HG03108 (cell line): ENCODE data around the gene SLC24A1.

Experiments
- ATAC-seq: cut with Tn5 transposase; IDR thresholded peaks from one replicate; pipeline ENCODE4 v1.9.1; 2021; ENCODE audit warnings: moderate library complexity; ENCODE audit not compliant: unreplicated experiment

Gene SLC24A1

GRCh38 chr15:65651831-65652749, 30.4 kb downstream of the SLC24A1 start:
- no peak for ATAC-seq

DNA sequence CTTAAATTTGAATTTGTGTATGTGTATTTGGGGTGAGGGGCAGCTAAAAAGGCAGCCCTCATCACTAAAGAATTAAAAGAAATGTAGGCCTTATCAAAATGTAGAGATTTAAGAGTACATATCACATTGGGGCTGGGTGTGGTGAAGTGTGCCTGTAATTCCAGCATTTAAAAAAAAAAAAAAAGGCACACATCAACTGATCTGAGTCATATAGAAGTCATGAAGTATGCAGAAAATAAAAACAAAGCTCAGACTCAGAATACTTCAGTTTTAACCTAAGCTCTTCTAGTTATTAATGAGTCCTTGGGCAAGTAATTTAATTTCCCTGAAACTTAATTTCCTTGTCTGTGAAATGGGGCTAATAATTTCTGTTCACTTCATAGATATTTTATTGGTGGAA, 31.6 kb downstream of the SLC24A1 start:
- ATAC-seq = no peak

GRCh38 chr15:65653801-65654521, 32.2 kb downstream of the SLC24A1 start:
- no peak for ATAC-seq

DNA sequence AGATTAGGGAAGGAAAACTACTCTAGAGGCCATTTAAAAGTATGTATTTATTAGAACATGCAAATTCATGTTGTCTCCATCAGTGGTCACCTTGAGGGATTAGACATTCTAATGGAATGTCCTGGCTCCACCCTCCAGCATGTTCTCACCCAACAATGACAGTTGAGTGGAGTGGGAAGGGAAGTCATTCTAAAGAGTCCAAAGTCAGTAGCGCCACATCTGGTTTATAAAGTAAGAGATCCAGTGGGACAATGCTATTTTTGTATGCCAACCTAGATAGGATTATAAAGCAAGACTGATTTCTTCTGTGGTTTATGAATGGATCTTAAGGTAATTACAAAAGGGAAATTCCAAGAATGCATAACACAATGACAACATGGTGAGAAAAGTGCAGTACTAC, 33.3 kb downstream of the SLC24A1 start:
- ATAC-seq = no peak

DNA sequence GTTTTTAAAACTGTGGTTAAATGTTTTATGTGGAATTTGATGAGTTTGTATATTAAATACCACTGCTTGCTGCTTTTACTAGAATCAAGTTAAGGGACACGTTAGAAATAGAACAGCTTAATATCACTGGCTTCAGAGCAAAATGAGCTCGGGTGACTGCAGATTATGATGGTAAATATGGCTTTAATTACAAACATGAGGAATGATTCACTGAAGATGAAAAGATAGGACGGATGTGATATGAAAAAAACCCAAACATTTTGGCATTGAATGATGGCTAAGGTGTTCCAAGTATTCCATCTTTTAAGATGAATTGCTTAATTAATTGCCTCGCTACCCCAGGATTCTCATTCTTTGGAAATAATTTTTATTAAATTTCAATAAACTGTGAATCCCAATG, 33.7 kb downstream of the SLC24A1 start:
- ATAC-seq = no peak

DNA sequence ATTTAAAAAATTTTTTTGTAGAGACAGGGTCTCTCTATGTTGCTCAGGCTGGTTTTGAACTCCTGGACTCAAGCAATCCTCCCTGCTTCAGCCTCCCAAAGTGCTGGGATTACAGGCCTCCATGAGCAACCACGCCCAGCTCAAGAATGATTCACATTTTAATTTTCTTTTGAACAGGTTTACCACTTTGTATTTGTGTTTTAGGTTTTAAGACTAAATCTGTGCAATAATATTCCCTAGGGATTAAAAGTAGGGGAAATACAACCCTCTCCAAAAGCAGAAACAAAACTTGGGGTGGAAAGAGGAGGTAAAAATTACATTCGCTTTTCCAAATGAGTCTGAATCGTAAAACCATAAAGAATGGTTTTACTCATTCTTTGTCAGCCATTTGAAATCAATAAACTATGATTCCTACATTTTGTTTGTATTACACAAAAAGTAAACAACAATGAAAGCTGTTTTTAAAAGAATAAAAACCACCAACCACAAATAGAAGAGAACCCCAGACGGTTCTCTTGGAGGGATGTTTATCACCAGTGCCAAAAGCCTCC, 37.8 kb downstream of the SLC24A1 start:
- ATAC-seq = no peak

DNA sequence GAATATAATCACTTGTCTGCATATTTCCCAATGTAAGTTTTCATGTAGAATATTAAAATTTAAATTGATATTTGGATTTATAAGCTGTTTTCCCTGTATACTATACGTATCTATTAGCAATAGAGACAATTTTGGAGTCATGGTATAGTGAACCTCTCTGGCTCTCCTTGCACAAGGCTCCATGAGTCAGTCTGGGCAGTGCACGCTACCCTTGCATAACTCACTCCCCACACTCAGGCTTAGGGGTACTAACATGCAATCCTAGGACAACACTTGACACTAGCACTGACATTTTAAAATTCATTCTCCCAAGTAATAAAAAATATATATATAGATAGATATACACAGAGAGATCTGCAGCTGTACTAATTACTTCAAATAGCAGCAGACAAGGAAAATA, 39.2 kb downstream of the SLC24A1 start:
- ATAC-seq = no peak

GRCh38 chr15:65663521-65663920, 41.8 kb downstream of the SLC24A1 start:
- ATAC-seq = peak; percentile 57

DNA sequence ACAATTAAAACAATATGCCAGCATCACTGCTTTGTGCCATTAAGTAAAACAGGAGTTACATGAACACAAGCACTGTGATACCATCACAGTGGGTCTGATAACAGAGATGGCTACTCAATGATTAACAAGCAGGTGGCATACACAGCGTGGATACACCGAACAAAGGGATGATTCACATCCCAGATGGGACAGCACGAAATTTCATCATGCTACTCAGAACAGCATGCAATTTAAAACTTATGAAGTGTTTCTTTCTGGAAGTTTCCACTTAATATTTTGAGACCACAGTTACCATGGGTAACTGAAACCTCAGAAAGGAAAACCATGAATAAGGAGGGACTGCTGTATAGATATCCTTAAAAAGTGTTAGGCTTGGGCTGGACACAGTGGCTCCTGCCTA, 44.5 kb downstream of the SLC24A1 start:
- no peak for ATAC-seq

DNA sequence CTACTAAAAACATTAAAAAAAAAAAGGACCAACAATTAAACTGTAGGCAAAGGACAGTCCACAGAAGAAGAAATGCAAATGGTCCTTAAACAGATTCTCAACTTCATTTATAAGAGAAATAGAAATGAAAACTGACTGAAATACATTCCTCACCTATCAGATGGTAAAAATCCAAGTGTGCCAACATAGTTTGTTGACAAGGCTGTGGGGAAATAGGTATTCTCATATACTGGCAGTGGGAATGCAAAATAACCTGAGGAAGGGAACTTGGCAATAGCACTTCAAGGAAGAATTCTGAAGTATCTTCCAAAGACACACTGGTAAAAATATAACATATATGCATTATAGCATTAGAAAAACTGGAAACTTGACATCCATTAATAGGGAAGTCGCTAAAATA, 53.8 kb downstream of the SLC24A1 start:
- ATAC-seq = no peak

GRCh38 chr15:65676123-65676522, 54.4 kb downstream of the SLC24A1 start:
- ATAC-seq = no peak

DNA sequence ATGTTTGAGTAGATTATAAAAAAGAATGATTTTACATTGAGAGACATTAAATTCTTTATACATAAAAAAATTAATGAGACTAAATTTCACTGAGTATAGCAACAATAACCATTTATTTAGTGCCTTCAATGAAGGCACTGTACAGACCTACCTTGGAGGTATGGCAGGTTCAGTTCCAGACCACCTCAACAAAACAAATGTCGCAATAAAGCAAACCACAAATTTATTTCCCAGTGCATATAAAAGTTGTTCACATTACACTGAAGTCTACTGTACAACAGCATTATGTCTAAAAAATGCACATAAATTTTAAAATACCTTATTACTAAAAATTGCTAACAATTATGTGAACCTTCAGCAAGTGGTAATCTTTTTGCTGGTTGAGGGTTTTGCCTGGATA, 58.8 kb downstream of the SLC24A1 start:
- no peak for ATAC-seq

DNA sequence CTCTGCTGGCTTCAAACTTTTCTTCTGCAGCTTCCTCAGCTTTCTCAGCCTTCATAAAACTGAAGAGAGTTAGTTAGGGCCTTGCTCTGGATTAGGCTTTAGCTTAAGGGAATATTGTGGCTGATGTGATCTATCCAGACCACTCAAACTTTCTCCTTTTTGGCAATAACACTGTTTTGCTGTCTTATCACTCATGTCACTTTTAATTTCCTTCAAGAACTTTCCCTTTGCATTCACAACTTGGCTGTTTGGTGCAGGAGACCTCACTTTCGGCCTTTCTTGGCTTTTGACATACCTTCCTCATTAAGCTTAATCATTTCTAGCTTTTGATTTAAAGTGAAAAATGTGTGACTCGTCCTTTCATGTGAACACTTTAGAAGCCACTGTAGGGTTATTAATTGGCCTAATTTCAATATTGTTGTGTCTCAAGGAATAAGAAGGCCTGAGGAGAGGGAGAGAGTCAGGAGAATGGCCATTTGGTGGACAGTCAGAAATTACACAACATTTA, 60.7 kb downstream of the SLC24A1 start:
- ATAC-seq = no peak

- no peak for ATAC-seq
Observed at GRCh38 chr15:65688462-65688861, 66.7 kb downstream of the SLC24A1 start.

DNA sequence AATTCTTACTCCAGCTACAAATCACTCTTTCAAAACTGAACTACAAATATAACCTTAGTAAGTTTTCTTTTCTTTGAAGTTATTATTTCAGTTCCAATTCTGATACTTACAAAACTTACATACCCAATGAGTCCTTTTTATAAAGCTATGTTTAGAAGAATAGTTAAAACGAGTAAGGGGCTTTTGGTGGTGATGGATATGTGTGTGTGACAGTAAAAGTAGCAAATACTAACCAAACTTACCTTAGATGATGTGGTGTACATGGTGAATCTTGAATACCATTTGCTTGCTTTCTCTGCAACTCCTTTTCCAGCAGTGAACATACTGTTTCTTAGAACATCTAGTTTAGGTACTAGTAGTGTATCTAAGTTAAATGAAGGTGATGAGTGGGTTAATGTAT, 68.4 kb downstream of the SLC24A1 start:
- ATAC-seq = no peak

- ATAC-seq = no peak
Observed at GRCh38 chr15:65690778-65691177, 69.0 kb downstream of the SLC24A1 start.

DNA sequence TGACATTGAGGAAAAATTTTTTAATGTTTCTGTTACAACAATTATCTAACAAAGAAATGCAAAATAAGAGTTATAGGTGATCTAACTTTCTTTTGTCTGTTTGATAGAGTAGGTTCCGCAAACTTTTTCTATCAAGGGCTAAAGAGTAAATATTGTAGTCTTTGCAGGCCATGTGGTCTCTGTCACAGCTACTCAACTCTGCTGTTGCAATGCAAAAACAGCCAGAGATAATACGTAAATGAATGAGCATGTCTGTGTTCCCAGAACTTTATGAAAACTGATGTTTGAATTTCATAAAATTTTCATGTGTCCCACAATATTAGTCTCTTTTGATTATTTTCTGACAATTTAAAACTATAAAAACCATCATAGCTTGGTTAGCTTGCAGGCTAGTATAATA, 73.3 kb downstream of the SLC24A1 start:
- no peak for ATAC-seq
